HG02623 (cell line): ENCODE measurements around the gene SMG6.
"Not testable (repeated sequence)": the region's sequence is repeated elsewhere in the genome, so short reads cannot be mapped to it uniquely, and the experiment has no call there.

Experiments used
- ATAC-seq: cut with Tn5 transposase; IDR thresholded peaks from one replicate; pipeline ENCODE4 v1.9.1; 2021; ENCODE audit warnings: moderate library complexity; ENCODE audit not compliant: unreplicated experiment

Gene SMG6

DNA sequence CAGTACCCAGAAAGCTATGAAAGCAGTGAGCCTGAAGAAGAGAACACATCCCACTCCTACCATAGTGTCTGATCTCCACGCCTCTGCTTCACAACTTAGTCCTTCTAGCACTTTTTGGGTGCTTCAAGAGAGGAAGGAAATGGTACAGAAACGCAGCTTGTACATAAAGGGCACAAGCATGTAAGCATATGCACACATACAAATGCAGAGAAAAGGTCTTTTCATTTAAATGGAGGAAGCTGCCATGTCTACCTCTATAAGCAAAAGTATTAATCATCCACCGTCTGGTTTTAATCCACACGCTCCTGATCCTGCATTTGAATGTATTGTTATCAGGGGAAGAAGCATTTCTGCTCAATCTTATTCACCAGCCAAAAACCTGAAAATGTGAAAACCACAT, 148.0 kb downstream of the SMG6 start:
- ATAC-seq = no peak

DNA sequence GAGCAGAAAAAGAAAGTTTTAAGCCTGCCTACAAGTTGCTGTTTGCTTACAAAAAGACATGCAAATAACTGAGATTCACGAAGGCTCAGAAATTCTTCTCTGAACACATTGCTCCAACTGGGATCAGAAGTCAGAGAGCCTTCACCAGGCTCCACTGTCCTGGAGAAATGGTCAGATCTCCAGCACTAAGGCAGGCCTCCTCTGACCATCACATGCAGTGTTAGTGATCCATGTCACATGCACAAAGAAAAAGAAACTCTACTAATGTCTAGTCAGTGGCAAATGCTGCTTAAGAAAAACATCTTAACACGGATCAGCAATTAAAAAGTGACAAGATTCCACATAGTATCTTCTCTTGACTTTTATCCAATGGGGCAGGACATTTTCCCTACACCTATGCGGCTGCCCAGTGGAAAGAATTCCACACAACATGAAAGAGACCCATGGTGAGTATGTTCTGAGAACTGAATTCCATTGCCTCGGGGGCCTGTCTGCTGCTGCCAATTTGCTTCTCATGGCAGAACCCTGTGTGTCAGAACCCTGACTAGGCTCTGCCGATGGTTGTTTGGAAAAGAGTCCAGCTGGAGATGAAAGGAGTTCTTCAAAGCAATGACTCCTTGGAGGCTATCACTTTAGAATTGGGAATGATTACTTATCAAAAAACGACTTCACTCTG, 152.1 kb downstream of the SMG6 start:
- no peak for ATAC-seq

DNA sequence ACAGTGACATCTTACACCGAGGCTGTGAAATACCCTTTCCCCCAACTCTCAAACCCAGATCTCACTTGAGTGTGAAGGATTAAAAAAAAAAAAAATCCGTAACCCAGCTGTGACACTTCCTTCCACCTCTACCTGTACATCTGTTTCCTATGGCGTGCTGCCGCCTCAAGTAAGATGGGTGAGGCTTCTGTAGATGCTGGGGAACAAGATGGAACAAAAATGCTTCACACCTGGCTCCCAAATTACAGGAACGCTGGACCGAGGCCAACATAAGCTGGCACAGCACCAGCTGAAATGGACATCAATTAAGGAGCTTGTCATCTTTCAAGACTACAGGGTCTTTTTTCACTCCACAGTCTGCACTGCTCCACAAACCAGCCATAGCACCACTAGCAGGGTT, 152.8 kb downstream of the SMG6 start:
- ATAC-seq = no peak

DNA sequence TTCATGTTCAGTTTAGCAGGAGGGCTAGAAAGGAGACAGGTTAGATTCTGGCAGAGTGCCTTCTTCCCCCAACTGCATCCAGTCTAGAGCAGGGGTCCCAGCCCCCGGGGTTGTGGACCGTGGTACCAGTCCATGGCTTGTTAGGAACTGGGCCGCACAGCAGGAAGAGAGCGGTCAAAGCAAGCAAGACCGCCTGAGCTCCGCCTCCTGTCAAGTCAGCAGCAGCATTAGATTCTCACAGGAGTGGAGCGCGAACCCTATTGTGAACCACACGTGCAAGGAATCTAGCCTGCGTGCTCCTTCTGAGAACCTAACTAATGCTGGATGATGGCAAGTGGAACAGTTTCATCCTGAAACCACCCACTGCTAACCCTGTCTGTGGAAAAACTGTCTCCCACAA, 153.7 kb downstream of the SMG6 start:
- ATAC-seq = no peak

DNA sequence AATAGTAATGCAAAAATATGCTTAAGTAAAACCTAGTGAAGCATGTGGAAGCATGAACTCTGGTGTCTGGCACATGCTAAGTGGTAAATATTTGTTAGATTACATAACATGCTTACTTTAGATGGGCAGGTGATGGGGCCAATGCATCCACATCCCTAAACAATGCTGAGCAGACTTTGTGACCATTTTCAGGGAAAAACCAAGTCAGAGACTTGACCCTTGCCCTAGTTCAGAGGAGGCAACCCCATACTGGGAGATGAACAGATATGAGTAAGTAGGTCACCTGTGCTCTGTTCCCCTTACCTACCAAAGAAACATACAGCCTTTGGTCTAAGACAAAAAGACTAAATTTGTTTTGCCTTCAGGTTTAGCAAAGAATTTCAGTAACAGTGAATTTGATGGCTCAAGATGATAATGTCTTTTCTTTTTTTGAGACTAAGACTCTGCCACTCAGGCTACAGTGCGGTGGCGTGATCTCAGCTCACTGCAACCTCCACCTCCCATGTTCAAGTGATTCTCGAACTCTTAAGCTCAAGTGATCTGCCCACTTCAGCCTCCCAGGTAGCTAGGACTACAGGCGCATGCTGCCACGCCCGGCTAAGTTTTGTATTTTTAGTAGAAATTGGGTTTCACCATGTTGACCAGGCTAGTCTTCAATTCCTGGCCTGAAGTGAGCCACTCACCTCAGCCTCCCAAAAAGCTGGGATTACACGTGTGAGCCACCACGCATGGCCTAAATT, 157.3 kb downstream of the SMG6 start:
- no peak for ATAC-seq

DNA sequence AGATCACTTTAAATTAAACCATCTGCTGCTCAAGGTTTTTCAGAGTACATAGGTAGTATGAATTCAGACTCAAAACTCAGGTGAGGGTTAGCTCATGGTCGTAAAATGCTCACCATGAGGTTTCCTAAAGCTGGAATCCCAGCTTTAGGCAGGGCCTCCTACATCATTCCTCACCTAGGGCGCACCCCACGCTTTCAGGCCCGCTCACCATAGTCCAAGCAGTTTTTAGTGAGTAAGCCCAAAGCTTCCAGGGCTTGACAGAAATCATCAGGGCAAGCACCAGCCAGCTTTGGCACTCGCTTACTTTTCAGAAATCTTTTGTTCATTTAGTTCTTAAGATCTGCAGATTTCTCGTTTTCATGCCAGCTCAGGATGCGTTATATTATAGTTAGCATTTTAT, 158.9 kb downstream of the SMG6 start:
- no peak for ATAC-seq

DNA sequence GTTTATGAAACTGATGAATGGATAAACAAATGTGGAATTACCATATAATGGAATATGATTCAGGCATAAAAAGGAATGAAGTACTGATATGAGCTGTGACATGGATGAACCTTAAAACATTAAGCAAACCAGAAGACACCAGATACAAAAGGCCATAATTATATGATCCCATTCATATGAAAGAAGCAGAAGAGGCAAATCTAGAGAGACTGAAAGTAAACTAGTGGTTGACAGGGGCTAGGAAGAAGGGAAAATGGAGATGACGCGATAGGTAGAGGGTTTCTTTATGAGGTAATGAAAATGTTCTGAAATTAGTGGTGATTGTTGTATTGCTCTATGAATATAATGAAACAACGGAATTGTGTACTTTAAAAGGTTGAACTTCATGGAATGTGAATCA, 160.3 kb downstream of the SMG6 start:
- ATAC-seq = no peak

DNA sequence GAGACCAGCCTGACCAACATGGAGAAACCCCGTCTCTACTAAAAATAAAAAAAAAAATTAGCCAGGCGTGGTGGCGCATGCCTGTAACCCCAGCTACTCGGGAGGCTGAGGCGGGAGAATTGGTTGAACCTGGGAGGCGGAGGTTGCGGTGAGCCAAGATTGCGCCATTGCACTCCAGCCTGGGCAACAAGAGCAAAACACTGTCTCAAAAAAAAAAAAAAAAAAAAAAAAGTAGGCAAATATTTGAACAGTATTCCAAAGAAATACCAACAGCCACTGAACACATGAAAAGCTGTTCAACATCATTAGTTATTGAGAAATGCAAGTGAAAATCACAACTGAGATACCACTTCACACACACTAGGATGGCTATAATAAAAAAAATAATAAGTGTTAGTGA, 160.9 kb downstream of the SMG6 start:
- not testable (repeated sequence) for ATAC-seq

DNA sequence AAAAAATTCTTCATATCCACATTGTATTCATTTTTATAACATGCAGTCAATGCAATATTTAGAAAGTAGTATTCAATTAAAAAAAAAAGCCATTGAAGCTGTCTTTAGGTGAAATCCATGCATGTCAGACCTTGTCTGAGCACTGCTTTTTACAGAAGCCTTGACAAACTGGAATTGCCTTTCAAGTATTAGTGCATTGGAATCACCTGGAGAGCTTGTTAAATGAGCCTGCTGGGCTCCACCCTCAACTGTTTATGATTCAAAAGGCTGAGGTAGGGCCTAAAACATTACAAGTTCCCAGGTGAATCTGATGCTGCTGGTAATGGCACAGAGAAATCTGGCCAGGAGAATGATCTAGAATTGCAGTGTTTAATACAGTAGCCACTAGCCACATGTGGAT, 162.9 kb downstream of the SMG6 start:
- ATAC-seq = no peak

DNA sequence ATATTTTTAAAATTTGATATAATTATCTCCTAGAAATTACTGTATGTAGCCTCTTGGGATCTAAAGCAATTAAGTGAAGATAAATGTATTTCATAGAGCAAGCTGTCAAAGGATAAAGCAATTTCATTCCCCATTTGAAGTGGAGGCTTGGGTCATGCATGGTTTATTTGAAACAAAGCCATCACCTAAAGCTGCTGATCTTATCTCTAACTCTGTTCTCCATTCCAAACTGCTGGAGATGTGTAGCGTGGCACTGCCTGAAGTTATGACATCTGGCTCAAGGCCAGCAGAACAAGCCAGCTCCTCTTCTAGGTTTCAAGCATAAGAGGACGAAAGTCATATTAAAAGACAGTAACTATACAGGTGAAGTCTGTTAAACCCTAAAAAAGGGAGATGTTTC, 164.8 kb downstream of the SMG6 start:
- no peak for ATAC-seq

DNA sequence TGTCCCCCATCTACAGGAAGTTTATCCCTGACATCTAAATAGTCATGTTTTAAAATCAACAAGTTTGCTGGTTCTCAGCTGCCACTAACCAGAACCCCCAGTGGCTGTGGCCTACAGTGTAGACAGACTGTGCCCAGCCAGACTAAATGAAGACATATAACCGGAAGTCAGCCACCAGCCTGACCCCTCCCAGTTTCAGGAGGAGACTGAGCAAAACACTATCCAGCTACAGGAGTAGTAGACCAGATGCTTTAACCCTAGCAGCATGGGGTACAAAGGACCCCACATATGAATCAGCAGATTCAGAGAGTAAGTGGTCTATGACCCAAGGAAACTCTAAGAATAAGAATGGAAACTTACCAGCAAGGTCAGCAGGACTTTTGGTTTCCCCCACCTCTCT, 165.3 kb downstream of the SMG6 start:
- no peak for ATAC-seq

DNA sequence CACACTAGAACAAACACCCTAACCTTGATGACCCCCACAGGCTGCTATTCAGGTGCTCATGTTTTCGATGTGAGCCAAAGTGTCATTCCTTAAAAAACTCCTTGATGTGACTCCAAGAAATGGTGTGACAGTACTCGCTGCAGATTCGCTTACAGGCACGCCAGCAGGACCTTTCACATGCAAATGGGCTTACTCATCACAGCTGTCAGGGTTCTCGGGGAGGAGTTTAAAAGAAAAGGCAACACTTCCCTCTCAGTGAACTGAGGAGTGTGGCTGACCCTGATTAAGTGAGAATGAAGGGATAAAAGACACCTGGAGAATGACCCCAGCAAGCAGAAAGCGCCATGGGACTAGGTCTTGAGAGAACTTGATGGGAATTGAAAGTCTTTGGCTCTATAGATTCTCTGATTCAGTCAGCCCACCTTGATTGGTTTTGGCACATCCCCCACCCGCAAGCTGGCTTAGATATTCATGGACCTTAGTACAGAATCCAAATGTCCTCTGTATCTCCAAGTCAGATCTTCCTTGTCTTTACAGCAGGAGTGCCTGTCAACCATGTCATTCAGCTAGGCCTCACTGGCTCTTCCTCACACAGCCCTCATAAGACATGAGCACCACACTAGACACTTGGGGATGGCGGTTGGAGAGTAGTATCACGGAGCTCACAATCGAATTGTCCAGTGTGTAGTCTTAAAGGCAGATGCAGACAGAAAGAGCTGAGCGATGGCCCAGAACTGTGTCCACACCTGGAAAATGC, 166.1 kb downstream of the SMG6 start:
- no peak for ATAC-seq

DNA sequence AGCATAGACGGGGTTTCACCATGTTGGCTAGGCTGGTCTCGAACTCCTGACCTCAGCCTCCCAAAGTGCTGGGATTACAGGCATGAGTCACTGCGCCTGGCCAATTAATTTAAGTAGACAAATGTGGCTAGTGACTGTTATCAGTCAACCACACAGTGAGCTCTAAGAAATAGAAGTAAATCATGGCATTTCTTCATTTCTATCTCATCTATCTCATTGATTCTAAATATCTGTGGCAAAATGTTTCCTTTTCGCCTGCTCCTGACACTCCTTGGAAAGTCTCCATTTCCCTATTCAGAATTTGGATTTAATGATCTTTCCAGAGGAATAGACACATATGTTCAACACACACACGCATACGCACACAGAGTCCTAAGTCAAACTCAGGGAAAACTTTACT, 167.3 kb downstream of the SMG6 start:
- ATAC-seq = no peak

DNA sequence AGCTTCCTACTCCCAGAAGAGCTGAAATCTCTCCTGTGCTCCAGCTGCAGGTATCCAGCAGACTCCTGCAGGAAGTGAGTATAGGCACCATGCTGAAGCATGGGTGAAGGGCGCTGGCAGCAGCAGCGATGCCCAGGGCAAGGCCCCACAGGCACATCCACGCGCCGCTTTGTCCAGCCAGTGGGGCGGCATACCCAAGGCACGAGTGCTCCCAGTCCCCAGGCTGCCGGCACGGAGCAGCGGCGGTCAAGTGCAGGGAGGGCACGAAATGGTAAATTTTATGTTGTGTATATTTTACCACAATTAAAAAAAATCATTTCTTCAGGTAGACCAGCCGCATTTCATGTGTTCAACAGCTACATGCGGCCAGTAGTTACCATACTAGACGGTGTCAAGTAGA, 175.6 kb downstream of the SMG6 start:
- no peak for ATAC-seq

DNA sequence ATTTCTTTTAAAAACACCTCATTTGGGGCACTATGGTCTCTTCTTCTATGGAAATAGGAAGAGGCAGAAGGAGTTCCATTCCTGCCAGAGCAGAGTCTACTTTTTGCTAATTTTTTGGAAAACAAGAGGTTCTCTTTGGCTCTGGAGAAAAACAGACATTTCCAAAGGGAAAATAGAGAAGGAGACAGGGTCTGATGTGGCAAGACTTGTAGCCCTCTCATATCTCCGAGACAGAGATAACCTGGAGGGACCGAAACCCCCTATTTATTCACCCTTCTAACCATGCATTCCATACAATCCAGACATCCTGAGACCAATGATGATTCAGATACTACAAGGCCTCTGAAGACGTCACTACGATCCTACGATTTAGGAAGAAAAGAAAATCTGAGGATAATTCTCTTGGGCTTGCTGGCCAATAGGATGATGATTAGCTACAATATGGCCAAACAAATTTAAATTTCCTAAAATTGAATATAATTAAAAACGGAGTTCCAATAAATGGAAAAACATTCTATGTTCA, 178.5 kb downstream of the SMG6 start:
- ATAC-seq = no peak

DNA sequence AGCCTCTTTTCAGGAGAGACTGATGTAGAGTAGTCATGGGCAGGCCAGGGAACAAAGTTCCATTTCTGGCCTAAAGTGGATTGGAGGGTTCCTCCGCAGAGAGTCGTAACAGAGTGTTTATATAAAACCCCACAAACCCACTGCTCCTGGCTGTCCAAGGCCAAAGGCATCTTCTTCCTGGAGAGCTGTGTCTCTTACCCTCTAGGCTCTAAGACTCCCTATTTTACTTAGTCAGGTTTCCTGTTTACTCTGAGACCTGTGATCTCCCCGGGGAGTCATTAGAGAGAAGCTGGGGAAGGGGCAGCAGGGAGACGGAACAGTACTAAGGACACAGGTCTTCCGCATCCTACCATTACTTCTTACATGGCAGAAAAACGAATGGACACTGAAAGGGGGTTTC, 179.2 kb downstream of the SMG6 start:
- ATAC-seq = no peak

DNA sequence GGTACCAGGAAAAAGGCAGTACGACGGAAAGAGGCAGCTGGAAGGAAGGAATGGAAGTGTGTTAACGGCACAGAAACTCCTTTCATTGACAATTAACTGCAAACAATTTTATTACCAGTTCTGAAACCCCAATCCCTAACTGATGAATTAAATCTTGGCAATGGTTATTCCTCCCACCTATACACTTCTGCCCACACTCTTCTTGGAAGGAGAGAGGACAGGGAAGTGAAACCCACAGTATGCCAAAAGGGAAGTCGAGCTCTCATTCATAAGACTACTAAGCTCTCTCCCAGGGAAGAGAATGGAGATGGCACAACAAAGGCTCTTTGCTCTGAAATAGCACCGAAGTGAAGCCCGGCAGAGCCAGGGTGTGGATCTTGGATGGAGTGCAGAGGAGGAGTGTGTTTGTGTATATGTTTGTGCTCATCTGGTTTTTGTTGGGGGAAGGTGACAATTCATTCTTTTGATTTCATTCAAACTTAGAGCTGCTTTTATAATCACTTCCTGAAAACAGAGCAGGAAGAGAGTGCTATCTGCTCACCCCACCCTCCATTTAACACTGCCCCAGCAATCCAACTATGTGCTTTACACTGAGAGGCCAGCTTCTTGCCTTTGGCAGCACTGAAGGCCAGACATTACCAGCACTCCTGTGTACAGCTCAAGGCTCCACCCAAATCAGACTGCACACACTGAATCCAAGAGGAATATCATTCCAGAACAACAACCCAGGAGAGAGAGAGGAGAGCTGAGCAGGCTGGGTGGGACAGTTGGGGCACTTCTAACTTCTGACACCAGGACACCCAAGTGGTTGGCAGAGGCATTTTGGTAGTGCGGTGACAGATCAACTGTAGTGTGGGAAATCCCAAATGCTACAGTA, 180.0 kb downstream of the SMG6 start:
- no peak for ATAC-seq

DNA sequence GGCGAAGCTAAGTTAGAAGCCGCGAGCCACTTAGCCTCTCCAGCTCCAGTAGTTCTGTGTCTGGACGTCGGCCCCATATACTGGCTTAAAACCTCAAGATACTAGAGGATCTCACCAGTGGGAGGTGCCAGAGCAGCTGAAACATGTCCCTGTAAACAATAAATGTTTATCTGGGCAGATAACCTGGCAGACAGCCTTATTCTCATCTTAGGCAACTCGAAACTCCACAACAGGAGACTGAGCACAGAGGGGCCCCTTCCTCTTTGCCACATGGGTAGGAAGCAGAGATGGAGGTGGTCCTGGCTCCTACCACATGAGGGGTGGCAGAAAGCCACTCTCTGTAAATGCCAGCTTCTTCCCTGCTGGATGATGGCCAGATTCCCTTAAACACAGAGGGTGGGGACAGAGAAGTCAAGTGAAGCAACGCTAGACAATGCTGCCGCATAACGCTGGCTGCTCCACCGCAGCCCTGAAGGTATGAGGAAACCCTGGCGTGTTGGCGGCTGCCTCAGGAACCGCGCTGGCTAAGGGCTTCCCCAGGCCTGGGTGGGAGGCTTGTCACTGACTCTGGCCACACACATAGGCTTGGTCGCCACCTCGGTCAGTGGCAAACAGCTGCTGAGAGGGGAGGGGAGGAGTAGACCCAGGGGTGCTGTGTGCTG, 180.8 kb downstream of the SMG6 start:
- ATAC-seq = no peak

DNA sequence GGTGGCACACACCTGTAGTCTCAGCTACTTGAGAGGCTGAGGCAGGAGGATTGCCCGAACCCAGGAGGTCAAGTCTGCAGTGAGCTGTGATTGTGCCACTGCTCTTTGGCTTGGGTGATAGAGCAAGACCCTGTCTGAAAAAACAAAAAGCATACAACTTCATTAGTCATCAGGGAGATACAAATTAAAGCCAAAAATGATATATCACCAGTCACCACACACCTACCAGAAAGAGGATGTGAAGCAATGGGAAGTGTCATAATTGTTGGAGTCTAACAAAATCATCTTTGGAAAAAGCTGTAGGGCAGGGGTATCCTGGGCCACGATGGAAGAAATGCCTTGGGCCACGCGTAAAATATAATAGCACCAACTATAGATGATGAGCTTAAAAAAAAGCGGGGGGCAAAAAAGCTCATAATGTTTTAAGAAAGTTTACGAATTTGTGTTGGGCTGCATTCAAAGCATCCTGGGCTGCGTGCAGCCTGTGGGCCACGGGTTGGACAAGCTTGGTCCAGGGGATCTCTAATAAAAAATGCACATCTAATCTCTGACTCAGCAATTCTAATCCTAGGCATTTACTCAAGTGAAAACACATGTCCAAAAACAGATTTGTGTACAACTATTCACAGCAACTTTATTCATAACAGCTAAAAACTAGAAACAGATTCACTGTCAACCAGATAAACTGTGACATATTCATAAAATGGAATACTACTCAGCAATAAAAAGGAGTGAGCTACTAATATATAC, 182.8 kb downstream of the SMG6 start:
- ATAC-seq = no peak

DNA sequence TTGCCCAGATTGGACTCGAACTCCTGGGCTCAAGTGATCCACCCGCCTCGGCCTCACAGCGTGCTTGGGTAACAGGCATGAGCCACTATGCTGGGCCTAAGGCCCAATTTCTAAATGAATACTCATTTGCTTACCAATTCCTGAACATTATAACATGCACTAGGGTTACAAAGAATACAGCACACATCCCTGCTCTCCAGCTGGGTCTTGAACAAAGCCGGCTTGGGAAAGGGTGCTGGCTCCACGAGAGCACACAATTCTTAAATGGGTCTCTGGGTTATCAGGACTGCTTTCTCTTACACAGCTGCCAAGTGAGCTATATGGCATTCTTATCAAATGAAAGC, 190.3 kb downstream of the SMG6 start:
- ATAC-seq = no peak
